Stimulated activated CD8-positive, alpha-beta memory T cell treated with anti-CD3 and anti-CD28 coated beads, Interleukin-7, amount 100 ng/mL, for 1 hour (primary cell): ENCODE data around the gene SMIM12.

ENCODE experiments used
- DNase-seq, 2 donors: peaks; one replicate each; pipeline ENCODE4 v3.0.0-alpha.2; 2020; ENCODE audit warnings: low read depth in 2 of 2

Gene SMIM12

DNA sequence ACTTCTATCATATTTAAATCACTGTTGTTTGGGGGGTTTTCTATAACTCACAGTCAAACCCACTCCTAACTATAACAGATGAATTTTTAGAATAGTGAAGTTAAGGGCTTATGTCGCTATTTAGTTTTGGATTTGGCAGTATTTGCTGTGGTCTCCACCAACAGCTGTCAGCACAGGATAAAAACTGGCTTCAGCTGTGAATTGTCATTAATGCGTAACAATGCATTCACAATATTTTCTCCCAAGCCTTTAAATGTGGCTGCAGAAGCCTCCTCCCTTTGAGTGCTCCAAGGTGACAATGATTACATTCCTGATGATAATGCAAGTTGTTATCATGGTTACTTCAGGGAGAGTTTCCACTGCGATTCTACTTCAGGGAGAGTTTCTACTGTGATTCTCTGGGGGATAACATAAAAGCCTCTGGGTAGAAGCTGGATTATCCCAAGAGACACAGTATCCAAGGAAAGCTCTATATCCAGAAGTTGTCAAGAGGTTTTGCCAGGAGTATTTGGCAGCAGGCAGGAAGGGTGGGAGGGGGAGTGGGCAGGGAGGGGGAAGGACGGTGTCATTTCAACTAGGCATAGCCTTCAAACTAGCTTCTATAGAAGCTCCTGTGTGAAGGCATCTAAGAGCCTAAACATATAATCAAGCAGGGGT is 14.9 kb upstream of the SMIM12 start:
- no peak for DNase-seq

DNA sequence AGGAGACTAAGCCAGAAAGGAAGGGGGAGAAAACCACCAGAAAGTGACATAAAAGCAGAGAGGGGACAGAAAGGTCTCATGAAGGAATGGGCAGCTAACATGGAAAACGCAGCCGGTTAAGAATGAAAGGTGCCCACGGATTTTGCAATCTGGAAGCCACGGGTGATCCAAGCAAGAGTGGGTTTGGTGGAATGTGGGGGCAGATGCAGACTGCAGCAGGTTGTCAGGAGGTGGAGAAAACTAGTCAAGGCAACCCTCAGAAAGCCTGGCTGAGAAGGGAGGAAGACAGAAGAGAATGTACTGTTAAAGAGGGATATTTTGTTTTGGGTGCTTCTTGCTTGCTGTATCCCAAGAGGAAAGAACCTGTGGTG is 12.6 kb upstream of the SMIM12 start:
- DNase-seq: no peak

DNA sequence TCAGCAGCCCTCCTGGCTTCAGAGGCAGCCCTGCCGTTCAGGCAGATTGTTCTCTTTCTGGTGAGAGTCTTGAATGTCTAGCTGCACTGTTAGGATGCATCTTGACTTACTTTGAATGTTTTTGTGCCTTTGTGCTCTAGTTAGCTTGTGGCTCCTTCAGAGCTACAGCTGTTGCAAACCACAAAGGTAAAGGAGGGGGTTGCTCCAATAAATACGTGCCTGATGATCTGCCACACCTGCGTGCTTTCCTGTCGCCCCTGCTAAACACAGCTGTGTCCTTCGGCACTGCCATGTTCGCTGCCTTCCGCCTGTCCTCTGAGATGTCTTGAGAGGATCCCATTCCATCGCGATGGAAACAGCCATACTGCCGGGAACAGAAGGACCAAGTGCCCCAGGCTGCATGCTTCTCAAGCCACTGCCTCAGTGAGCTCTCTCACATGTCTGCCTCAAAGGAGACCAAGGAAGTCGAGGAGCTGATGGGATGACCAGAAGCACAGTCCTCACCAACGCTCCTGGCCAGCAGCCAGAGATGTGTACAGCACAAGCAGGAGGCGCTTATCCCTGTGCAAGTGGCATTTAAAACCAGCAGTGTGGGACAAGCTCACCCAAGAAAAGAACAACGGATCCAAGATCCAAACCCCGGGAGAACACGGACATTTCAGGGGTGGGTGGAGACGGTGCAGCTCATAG is 12.0 kb upstream of the SMIM12 start:
- DNase-seq: no peak

DNA sequence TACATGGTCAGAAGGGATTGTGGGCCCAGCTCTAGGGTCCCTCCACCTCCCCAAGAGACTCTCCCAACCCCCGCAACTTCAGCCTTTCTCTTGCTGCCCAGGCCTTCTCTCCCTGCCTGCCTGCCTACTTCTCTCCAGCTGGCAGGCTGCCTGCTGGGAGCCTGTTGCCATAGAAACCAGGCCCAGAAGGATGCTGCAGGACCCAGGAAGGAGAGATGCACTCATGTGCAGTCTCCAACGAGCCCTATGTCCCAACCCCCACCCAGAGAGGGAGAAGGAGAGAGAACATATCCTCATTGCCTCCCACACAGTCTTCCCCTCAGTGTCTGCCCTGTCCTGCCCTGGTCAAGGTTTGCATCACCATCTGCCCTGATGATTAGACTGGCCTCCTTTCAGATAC is 10.8 kb upstream of the SMIM12 start:
- DNase-seq: no peak

DNA sequence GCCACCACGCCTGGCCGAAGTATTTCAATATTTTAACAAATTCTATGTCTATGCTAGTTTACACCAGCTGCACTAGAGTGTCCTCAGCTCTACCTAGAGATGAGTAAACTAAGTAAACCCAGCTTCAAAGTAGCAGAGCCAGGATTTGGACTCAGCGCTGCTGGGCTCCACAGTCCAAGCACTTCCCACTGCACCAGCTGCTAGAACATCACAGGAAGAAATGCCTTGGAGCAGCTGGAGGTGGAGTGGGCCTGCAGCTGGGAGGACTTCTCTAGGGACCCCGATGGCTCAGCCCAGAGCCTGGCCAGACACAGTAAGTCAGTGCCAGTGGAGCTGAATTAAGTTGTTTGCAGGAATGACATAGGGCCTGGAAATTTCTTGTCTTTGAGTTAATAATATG is 10.2 kb upstream of the SMIM12 start:
- DNase-seq: no peak

DNA sequence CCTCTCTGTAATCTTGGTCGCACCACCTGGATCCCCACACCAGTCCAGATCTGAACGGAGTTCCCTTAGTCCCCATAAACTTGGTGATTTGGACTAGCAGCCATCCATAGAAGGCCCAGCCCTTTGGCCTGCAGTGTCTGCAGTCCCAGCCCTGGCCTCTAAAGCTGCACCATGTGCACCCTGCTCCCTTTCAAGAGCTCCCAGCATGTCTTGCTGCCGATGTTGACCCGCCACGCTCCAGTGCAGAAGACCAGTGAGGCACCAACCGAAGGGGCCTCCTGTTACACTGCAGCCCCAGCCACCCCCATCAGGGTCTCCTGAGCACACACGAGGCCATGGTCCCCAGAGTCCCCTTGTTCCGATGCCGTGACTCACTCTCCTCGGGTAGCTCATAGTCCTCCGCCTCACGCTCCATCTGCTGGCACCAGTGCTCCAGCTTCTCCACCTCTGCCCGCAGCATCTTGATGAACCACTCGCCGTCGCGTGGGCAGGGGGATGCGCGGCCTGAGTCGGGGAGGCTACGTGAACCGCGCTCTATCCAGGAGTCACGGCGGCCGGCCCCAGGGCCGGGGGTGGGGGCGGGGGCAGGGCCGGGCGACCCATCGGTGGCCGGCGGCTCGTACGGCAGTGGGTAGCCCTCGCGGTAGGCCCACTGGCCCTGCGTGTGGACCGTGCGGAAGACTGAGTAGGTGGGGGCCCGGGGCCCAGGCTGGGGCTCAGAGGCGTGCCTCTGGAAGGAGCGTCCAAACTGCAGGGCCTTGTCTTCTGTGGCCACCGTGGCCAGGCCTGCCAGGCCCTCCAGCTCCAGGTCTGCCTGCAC is 8.9 kb upstream of the SMIM12 start:
- DNase-seq: no peak

DNA sequence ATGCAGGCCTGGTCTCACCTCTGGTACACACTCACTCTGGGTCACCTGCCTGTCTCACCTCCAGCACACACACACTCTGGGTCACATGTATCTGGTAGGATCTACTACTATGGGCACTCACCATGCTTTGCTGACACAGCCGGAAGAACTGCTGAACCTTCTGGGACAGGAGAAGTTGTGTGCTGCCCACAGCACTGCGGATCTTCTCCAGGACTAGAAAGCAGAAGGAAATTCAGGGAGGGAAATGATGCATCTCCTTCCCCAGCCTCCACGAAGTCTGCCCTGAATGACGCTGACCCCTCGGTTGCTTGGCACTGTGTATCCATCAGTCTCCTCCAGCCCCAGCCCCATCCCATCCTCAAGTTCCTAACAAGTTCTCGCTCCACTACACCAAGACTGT is 7.9 kb upstream of the SMIM12 start:
- DNase-seq: no peak

DNA sequence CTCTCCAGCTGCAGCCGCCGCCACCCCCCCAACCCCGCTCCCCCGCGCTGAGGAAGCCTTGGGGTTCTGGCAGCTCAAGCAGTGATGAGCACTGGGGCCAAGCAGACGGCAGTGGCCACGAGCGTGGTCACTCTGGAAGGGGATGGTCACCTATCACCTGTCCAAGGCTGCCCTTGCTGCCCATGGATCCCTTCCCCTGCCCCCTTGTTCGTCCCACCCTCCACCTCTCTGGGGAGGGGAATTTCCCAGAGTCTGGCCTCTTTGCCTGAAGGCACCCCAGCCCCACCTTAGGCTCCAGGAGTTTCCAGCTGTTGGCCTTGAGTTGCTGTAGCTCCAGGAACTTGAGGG is 7.2 kb upstream of the SMIM12 start:
- no peak for DNase-seq

DNA sequence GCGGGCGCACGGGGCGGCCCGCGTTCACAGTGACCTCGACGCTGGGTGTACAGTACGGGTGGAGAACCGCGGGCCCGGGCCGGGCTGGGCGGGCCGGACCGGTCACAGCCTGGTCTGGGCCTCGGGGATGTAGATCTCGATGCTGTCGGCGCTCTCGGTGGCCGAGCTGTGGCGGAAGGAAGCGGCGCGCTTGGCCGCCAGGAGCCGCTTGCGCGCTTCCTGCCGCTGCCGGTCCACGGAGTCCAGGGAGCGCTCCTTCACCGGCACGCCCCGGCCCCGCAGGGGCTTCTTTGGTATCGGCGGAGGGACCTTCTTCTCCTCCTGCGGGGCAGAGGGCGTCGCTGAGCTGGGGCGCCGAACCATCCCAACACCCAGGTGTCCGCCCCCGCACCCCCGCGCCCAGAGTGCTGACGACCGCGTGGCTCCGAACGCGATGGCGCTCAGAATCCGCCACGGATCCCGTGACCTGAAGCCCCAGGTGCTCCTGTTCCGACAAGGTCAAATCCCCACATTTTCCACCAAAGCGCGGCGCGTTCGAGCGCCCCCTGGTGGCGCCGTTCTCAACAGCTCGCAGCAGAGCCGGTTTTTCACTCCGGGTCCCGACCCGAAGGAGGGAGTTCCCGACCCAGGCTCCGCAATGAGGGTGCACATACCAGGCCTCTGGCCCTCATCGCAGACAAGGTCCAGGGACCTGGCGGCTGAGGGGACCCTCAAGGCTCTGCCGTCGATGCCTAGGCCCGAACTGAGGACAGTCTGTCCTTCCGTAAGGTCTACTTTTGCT is 6.6 kb upstream of the SMIM12 start:
- DNase-seq: peak; percentile 88 to 94

DNA sequence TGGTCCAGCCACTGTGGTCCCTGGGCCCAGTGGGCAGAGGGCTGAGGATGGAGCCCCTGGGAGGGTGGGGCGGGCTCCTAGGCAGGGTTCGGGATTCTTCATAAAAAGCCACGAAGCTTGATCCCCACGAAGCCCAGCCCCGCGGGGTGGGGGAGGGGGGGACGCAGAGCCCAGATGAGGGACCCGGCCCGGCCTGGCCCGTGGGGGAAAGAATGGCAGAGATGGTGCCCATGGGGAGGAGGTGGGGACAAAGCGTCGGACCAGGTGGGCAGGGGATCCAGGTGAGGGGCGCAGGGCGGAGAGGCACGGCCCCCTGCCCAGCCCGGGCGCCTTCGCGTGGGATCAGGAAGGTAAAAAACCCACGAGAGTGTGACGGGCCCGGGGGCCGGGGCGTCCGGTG is 6.0 kb upstream of the SMIM12 start:
- no peak for DNase-seq

DNA sequence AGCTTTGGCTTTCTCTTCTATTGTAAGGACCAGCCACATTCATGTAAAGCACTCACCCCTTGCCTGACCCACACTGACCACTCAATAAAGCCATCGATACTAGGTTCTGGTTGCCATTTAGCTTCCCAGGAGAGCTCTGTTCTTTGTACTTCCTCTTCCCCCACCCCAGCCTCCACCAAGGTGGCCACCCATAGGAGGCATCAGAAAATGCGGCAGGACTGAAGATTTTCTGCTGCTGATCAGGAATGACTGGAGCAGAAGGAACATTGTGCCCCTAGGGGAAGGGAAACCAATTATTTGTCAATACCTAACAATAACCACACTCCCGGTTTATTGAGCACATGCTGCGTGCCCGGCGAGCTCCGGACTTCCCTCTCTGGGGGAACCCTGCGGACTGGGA is 5.2 kb upstream of the SMIM12 start:
- no peak for DNase-seq

DNA sequence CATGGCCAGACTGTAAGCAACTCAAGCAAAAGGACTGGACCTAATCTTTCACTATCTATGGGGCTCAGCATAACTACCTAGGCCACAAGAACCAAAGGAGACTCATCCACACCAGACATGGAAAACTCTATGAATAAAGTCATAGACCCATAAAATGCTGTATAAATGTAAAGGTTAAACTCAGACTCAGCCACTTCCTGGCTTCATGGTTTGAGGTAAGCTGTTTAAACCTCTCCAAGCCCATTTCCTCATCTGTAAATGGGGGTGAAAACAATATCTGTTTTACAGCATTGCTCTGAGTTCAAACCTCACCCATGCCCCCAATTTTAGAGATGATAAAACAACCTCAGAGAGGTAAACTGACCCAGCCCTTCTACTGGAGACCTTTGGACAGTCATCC is 4.0 kb upstream of the SMIM12 start:
- no peak for DNase-seq

DNA sequence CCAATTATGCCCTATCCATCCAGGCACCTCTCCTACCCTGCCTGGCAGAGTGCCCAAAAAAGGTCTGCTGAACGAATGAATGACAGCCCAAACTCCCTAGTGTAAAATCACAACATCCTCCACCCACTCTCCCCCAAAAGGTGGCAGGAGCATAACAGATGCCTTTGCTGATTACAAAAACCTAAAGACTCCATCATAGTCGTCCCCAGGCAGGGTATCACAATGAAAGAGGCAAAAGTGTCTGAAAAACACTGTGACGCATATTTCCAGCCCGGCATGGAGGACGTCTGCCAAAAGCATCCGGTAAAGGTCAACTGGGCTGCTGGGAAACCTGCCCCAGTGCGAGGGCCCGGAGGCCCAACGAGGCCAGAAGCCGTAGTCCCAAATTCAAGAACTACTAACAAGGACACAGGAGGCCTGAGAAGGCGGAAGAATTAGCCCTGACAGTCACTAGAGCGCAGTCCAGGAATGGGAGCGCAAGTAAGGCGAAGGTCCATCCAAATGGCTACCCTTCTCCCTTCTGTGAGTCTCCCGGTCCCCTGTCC is 576 bp downstream of the SMIM12 start:
- no peak for DNase-seq

DNA sequence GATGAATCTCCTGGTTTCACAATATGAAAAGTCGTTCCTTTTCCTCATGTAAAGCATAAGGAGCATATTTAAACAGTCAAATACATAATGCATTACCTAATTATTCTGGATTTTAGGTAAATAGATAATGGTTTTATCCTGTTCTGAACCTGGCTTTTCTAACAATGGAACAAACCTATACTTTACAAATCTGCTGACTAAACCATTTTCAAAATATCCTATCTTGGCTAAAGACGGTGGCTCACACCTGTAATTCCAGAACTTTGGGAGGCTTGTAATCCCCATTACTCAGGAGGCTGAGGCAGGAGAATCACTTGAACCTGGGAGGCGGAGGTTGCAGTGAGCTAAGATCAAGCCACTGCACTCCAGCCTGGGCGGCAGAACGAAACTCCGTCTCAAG is 2.9 kb downstream of the SMIM12 start:
- DNase-seq: no peak

DNA sequence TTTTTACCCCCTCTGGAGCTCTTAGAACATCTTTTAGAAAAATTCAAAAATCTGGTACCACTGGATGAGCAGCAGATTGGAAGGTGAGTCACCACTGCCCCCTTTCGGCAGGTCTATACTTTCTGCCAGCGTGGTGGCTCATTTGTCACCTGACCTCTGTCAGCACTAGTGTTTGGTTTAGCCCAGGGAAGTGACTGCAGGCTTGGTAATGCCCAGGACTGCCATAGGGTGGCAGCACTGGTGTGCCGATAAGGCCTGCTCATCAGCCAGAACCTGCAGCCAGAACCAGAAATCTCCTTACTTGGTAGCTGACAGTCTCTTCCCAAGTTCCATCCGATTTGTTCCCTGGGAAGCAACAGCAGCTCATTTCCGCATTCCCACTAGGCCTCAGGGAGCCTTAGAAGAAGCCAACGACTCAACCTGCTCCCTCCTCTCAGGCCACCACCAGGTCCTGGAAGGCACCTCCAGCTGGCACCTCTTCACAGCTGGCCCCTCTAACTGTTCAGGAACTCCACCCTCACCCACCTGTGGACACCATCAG is 6.8 kb downstream of the SMIM12 start:
- DNase-seq: peak; percentile 66 to 76

DNA sequence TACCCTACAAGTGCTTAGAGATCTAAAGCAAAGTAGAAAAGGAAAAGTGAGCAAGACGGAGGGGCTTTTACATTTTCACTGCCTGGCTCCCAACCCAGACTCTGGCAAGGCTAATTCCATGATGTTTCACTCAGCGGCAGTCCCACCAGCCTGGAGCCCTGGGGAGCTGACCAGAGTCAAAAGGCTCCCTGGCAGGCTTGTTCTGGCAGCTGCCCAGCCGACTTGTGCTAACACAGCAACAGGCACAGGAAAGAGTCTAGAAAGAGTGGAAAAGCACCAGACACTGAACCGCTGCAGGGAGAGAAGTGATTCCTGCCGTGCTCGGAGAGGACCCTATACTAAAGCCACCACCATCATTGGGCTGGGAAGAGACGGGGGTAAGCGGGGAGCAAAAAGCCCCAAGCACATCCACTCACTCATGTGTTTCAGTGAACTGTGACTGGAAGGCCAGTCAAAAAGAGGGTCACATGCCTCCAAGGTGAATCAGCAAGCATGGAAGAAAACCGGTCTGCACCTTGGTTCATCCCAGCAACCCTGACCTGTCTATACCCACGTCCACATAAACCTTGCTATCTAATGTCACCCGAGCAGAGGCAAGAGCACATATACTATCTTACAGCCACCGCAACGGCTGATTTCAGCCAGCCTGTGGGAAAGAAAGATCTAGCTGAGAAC is 8.0 kb downstream of the SMIM12 start:
- DNase-seq: no peak

DNA sequence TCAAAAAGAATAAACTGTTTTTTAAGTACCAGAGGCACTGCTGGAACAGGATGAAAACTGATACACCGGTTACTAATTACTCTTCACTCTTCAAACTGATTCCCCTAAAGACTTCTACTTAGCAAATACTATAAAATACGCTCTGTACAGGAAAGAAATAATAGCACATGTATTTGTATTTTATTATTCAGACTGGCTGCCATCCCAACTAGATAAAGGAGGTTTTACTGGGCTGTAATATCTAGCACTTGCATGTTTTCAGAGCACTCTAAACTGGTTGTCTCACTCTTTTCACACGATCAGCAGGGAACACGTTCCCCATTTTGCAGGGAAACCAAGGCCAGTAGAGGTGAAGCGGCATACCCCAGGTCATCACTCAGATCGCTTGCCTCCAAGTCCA is 9.2 kb downstream of the SMIM12 start:
- DNase-seq: no peak

DNA sequence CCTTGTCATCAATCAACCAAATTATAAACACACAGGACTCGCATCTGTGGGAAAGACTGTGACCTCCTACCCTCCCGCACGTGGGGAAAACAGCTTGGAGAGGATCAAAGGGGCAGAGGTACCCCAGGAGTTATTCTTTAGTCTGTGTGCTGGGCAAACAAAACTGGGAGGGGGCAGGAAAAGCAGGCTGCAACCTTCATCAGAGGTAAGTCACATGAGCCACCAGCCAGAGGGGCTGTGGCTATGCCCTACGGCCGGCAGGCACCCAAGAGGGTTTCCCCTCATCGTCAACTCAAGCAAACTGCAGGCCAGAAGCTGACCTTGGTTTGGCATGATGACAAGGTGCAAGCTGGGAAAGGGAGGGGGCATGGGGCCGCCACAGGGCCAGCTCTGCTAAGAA is 12.5 kb downstream of the SMIM12 start:
- DNase-seq: no peak

DNA sequence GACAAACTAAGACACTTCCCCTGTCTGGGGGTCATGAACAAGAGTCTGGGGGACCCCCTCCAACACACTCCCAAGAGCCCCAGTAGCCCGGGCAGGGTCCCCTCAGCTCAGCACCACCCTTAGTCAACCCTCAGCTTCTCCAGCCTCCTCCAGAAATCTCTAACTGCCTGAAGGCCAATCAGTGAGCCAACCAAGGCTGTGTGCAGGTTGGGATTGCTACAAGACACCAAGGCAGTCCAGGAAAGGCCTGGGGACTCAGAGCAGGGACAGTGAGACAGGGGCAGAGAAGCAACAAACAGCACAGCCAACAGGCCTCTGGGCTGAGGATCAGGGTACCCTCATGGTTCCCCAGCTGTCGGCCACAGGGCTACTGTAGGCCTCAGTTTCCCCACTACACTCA is 13.3 kb downstream of the SMIM12 start:
- DNase-seq: no peak

DNA sequence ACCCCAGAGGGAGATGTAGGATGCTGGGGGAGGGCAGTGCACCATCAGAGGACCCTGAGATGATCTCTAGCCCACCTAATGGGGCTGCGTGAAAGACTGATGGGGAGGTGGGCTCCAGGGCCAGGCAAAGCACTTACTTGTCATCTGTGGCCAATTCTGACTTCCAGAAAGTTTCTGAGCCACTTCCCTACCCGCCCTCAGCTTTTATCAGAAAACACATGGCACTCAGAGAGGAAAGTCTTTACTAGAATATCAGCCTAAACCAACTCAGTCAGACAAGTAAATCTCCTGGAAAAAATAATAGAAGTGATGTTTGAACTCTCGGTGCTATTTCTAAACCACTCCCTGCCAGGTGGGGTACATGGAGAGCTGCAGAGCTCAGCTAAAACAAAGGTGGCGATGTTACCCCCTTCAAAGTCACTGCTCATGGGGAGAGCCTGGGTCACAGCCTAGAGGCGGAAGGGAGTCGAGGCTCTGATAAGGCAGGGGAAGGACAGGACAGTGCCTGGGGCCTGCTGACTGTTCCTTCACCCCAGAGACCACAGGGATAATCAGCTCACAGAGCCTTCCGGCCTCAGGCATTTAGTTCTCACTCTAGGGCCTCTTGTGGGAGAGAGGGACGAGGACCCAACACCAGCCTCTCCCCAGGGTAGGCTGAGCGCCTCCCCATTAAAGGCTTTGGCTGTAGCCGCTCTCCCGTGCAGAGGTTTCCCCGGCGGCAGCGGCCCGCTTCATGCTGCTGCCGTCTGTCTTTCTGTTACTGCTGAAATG is 14.2 kb downstream of the SMIM12 start:
- DNase-seq: no peak

DNA sequence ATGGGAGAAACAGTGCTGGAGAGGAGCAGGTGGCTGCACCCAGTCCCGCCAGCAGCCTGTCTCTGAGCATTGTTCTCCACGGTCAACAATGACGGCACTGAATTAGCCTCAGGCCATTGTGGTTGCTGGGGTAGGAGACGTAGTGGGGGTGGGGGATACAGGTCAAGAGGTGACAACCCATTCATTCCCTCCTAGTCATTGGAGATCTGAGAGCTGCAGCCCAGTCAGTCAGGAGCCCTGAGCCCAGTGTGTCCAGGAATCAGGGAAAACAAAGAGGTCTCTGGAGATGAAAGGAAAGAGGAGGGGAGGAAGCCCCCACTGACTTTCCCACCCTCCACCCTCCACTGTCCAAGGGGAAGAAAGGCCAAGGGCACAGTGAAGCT is 15.3 kb downstream of the SMIM12 start:
- no peak for DNase-seq
